Measurements from ENCODE around the gene SYT5.
A peak's percentile ranks its signal among the peaks of the same experiment; 100 is the strongest.

The SYT5 gene

GRCh38 chr19:55160986-55161365 lies 19.1 kb downstream of the SYT5 start:
- H2BK5ac ChIP-seq (ENCODE audit: low read depth, low read length, poor library complexity, severe bottlenecking), result no peak overlapping the region
- no peaks in the 10 kb centered on the region for H3K9me3 ChIP-seq (ENCODE audit: control insufficient read depth, low read length)
- no peak overlapping the region for H3K14ac ChIP-seq (ENCODE audit: low read length in 2 of 2)
- H3K18ac ChIP-seq (ENCODE audit: low read depth in 1 of 2, low read length in 2 of 2), result no peak overlapping the region
- no peak overlapping the region for H2AK5ac ChIP-seq (ENCODE audit: low read length, severe bottlenecking)
- no peak overlapping the region for H4K91ac ChIP-seq (ENCODE audit: low read length)
- H3K27ac ChIP-seq (ENCODE audit: low read length, poor library complexity, severe bottlenecking), result no peak overlapping the region
- no peak overlapping the region for H3K23ac ChIP-seq (ENCODE audit: low read length in 2 of 2)
- H3K79me1 ChIP-seq (replicated peaks; ENCODE audit: low read length, poor library complexity, severe bottlenecking), result no peaks in the 10 kb centered on the region
- 31% methylated on average over 25 of the region's 32 CpGs for WGBS
- H2BK120ac ChIP-seq (ENCODE audit: low read depth, low read length), result no peak overlapping the region
- no peak overlapping the region for H4K8ac ChIP-seq (ENCODE audit: low read length)
- H3K4me2 ChIP-seq (ENCODE audit: low read length, poor library complexity, severe bottlenecking), result no peak overlapping the region
- peaks cover 34% of the 10 kb centered on the region for H3K4me1 ChIP-seq (ENCODE audit: control insufficient read depth, insufficient read depth, low read depth, low read length)
- H2BK12ac ChIP-seq (ENCODE audit: low read length in 2 of 2), result no peak overlapping the region
- H2AFZ ChIP-seq (ENCODE audit: low read depth, low read length), result no peak overlapping the region
- no peak overlapping the region for H3K4me3 ChIP-seq (ENCODE audit: insufficient read depth in 1 of 2, low read depth in 1 of 2, low read length in 2 of 2)
- no peak for DNase-seq
- no peak overlapping the region for H3K9ac ChIP-seq (ENCODE audit: low read length)
- H3K36me3 ChIP-seq (ENCODE audit: control insufficient read depth in 1 of 2, insufficient read depth in 2 of 2, low read depth in 1 of 2, low read length in 2 of 2), result no peaks in the 10 kb centered on the region
- H3K4ac ChIP-seq (ENCODE audit: low read depth in 1 of 2, low read length in 2 of 2), result no peak overlapping the region
- peaks cover 35 to 49% of the 10 kb centered on the region in 2 experiments for H3K27me3 ChIP-seq (ENCODE audit: control insufficient read depth in 1 of 2, insufficient read depth in 1 of 2, low read length in 2 of 2)
- H2BK15ac ChIP-seq (ENCODE audit: low read depth, poor library complexity, severe bottlenecking), result no peak overlapping the region

- H2AFZ ChIP-seq (ENCODE audit: low read depth, low read length), result no peak overlapping the region
- WGBS, result 7% methylated on average over 19 of the region's 33 CpGs
- H3K18ac ChIP-seq (ENCODE audit: low read depth in 1 of 2, low read length in 2 of 2), result peak overlapping the region in 1 of 2 experiments; percentile 42
- no peak overlapping the region for H4K8ac ChIP-seq (ENCODE audit: low read length)
- no peak overlapping the region for H2BK15ac ChIP-seq (ENCODE audit: low read depth, poor library complexity, severe bottlenecking)
- H3K4ac ChIP-seq (ENCODE audit: low read depth in 1 of 2, low read length in 2 of 2), result peak overlapping the region in 1 of 2 experiments; percentile 18
- no peak overlapping the region for H3K27ac ChIP-seq (ENCODE audit: low read length, poor library complexity, severe bottlenecking)
- no peaks in the 10 kb centered on the region for H3K36me3 ChIP-seq (ENCODE audit: control insufficient read depth in 1 of 2, insufficient read depth in 2 of 2, low read depth in 1 of 2, low read length in 2 of 2)
- peaks cover 34 to 47% of the 10 kb centered on the region in 2 experiments for H3K27me3 ChIP-seq (ENCODE audit: control insufficient read depth in 1 of 2, insufficient read depth in 1 of 2, low read length in 2 of 2)
- H2BK120ac ChIP-seq (ENCODE audit: low read depth, low read length), result no peak overlapping the region
- H4K91ac ChIP-seq (ENCODE audit: low read length), result no peak overlapping the region
- no peak overlapping the region for H3K9ac ChIP-seq (ENCODE audit: low read length)
- no peak overlapping the region for H3K23ac ChIP-seq (ENCODE audit: low read length in 2 of 2)
- peaks cover 33% of the 10 kb centered on the region for H3K4me1 ChIP-seq (ENCODE audit: control insufficient read depth, insufficient read depth, low read depth, low read length)
- H3K4me2 ChIP-seq (ENCODE audit: low read length, poor library complexity, severe bottlenecking), result no peak overlapping the region
- peak overlapping the region in 1 of 2 experiments; percentile 82 for H3K14ac ChIP-seq (ENCODE audit: low read length in 2 of 2)
- peak overlapping the region; percentile 29 to 38 for H2BK12ac ChIP-seq (ENCODE audit: low read length in 2 of 2)
- H3K9me3 ChIP-seq (ENCODE audit: control insufficient read depth, low read length), result no peaks in the 10 kb centered on the region
- no peak overlapping the region for H2AK5ac ChIP-seq (ENCODE audit: low read length, severe bottlenecking)
- H2BK5ac ChIP-seq (ENCODE audit: low read depth, low read length, poor library complexity, severe bottlenecking), result no peak overlapping the region
- peak; percentile 80 for DNase-seq
- H3K79me1 ChIP-seq (replicated peaks; ENCODE audit: low read length, poor library complexity, severe bottlenecking), result no peaks in the 10 kb centered on the region
- no peak overlapping the region for H3K4me3 ChIP-seq (ENCODE audit: insufficient read depth in 1 of 2, low read depth in 1 of 2, low read length in 2 of 2)
Observed at GRCh38 chr19:55160128-55160985, 19.7 kb downstream of the SYT5 start.

- Histone ChIP-seq H2BK5ac (ENCODE audit: low read depth, low read length, poor library complexity, severe bottlenecking) (no peak overlapping the region), H4K8ac (ENCODE audit: low read length) (no peak overlapping the region), H3K23ac (ENCODE audit: low read length in 2 of 2) (no peak overlapping the region), H3K14ac (ENCODE audit: low read length in 2 of 2) (no peak overlapping the region), H3K36me3 (ENCODE audit: control insufficient read depth in 1 of 2, insufficient read depth in 2 of 2, low read depth in 1 of 2, low read length in 2 of 2) (no peaks in the 10 kb centered on the region), H4K91ac (ENCODE audit: low read length) (no peak overlapping the region), H3K27ac (ENCODE audit: low read length, poor library complexity, severe bottlenecking) (no peak overlapping the region), H3K4me2 (ENCODE audit: low read length, poor library complexity, severe bottlenecking) (no peak overlapping the region), H3K9me3 (ENCODE audit: control insufficient read depth, low read length) (no peaks in the 10 kb centered on the region), H2BK120ac (ENCODE audit: low read depth, low read length) (no peak overlapping the region), H3K9ac (ENCODE audit: low read length) (no peak overlapping the region), H3K4me1 (ENCODE audit: control insufficient read depth, insufficient read depth, low read depth, low read length) (peaks cover 33% of the 10 kb centered on the region), H2AK5ac (ENCODE audit: low read length, severe bottlenecking) (no peak overlapping the region), H3K4me3 (ENCODE audit: insufficient read depth in 1 of 2, low read depth in 1 of 2, low read length in 2 of 2) (peak overlapping the region in 1 of 2 experiments; percentile 33), H2BK12ac (ENCODE audit: low read length in 2 of 2) (no peak overlapping the region), H3K79me1 (replicated peaks; ENCODE audit: low read length, poor library complexity, severe bottlenecking) (no peaks in the 10 kb centered on the region), H3K4ac (ENCODE audit: low read depth in 1 of 2, low read length in 2 of 2) (no peak overlapping the region), H2AFZ (ENCODE audit: low read depth, low read length) (no peak overlapping the region), H3K18ac (ENCODE audit: low read depth in 1 of 2, low read length in 2 of 2) (no peak overlapping the region), H2BK15ac (ENCODE audit: low read depth, poor library complexity, severe bottlenecking) (no peak overlapping the region), H3K27me3 (ENCODE audit: control insufficient read depth in 1 of 2, insufficient read depth in 1 of 2, low read length in 2 of 2) (peaks cover 33 to 44% of the 10 kb centered on the region in 2 experiments)
- 62% methylated on average over 18 of the region's 18 CpGs for WGBS
- DNase-seq, result no peak
Observed at GRCh38 chr19:55158848-55159749, 21.0 kb downstream of the SYT5 start.

GRCh38 chr19:55158423-55158822 lies 21.7 kb downstream of the SYT5 start:
- no peaks in the 10 kb centered on the region for H3K79me1 ChIP-seq (replicated peaks; ENCODE audit: low read length, poor library complexity, severe bottlenecking)
- WGBS, result 75% methylated on average over 4 of the region's 4 CpGs
- no peak overlapping the region for H3K4ac ChIP-seq (ENCODE audit: low read depth in 1 of 2, low read length in 2 of 2)

More at GRCh38 chr19:55158423-55158822, 21.7 kb downstream of the SYT5 start:
- Histone ChIP-seq H3K23ac (ENCODE audit: low read length in 2 of 2) (no peak overlapping the region), H4K8ac (ENCODE audit: low read length) (no peak overlapping the region), H3K9ac (ENCODE audit: low read length) (no peak overlapping the region), H3K14ac (ENCODE audit: low read length in 2 of 2) (no peak overlapping the region), H3K4me1 (ENCODE audit: control insufficient read depth, insufficient read depth, low read depth, low read length) (peaks cover 33% of the 10 kb centered on the region), H2BK120ac (ENCODE audit: low read depth, low read length) (no peak overlapping the region), H3K4me2 (ENCODE audit: low read length, poor library complexity, severe bottlenecking) (no peak overlapping the region), H2BK15ac (ENCODE audit: low read depth, poor library complexity, severe bottlenecking) (no peak overlapping the region), H3K36me3 (ENCODE audit: control insufficient read depth in 1 of 2, insufficient read depth in 2 of 2, low read depth in 1 of 2, low read length in 2 of 2) (no peaks in the 10 kb centered on the region), H2AFZ (ENCODE audit: low read depth, low read length) (no peak overlapping the region), H2AK5ac (ENCODE audit: low read length, severe bottlenecking) (no peak overlapping the region), H2BK5ac (ENCODE audit: low read depth, low read length, poor library complexity, severe bottlenecking) (no peak overlapping the region), H4K91ac (ENCODE audit: low read length) (no peak overlapping the region), H3K9me3 (ENCODE audit: control insufficient read depth, low read length) (no peaks in the 10 kb centered on the region), H3K4me3 (ENCODE audit: insufficient read depth in 1 of 2, low read depth in 1 of 2, low read length in 2 of 2) (no peak overlapping the region), H2BK12ac (ENCODE audit: low read length in 2 of 2) (no peak overlapping the region), H3K27me3 (ENCODE audit: control insufficient read depth in 1 of 2, insufficient read depth in 1 of 2, low read length in 2 of 2) (peaks cover 33 to 42% of the 10 kb centered on the region in 2 experiments), H3K18ac (ENCODE audit: low read depth in 1 of 2, low read length in 2 of 2) (no peak overlapping the region), H3K27ac (ENCODE audit: low read length, poor library complexity, severe bottlenecking) (no peak overlapping the region)
- no peak for DNase-seq

All from mesenchymal stem cell (in vitro differentiated cells and primary cell).